ENCODE results near the gene PGAM5. TPM values are rescaled to one million over a fixed set of nuclear protein-coding genes. Genes with fewer than 3 reads are reported as not detected.
A peak's percentile ranks its signal among the peaks of the same experiment; 100 is the strongest.

The PGAM5 gene
- total and polyA plus RNA-seq, 9 of the 15 experiments (the other 6 are each of a cell fraction or from before 2014, with no cell fraction given), result 7.4 to 121 (median 69.5) TPM

DNA sequence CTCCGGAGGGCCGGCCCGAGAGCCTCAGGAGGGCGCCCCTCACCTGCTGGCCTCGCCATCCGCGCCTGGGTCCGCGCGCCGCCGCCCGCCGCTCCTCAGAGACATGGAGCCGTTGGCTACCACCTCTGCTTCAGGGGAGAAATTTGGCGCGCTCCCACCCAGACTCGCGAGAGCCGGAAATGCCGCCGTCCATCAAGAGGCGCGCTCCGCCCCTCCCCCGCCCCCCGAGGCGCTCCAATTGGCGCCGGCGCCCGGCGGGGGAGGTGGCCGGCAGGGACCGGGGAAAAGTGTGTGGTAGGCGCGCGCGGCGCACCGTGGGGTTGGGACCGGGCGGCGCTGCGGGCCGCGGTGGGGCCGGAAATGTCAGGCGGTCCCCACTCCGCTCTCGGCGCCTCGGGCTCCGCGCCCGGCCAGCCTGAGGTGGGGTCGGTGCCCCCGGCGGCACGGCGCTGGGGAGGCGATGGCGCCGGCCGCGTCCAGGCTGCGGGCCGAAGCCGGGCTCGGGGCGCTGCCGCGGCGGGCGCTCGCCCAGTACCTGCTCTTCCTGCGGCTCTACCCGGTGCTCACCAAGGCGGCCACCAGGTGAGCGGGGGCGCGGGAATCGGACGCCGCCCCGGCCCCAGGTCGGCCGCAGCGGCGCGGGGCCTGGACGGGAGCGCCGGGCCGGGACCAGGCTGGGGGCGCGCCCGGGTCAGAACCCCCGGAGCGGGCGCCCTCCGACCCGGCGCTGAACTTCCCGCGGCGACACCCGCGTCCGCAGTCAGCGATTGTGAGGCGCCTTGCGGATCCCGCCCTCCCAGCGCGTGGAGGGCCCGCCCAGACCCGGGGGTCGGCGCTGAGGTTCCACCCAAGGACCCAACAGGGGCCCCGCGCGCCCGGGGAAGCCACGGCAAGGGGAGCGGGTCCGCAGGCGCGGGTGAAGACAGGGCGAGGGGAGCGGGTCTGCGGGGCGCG is 23.2 kb upstream of the PGAM5 start, which contains the start of the genes POLE and PXMP2 (continued):
- TF ChIP-seq TEAD4 (IDR thresholded peaks at IDR 0.05; ENCODE audit: low read length) (0 out of 2 replicates have a peak, but pooled peaks have one; percentile 29), TEAD4 (CRISPR knock-in tag; IDR thresholded peaks at IDR 0.05; ENCODE audit: borderline replicate concordance) (no peak), KDM2B (CRISPR knock-in tag; IDR thresholded peaks at IDR 0.05) (0 out of 2 replicates have a peak, but pooled peaks have one; percentile 57), SRF (CRISPR knock-in tag; IDR thresholded peaks at IDR 0.05) (peak in 1 of 2 experiments; percentile 41; a peak in 1 of 4 replicates), PML (IDR thresholded peaks at IDR 0.05; ENCODE audit: low read length) (peak; percentile 23; the same call in 1 of the 2 replicates), E2F8 (IDR thresholded peaks at IDR 0.05; ENCODE audit: low read depth, partially characterized antibody) (peak; percentile 94), ZNF197 (CRISPR knock-in tag; IDR thresholded peaks at IDR 0.05; ENCODE audit: low read depth) (0 out of 2 replicates have a peak, but pooled peaks have one; percentile 59), HCFC1 (IDR thresholded peaks at IDR 0.05; ENCODE audit: low read depth, low read length) (peak; percentile 66), E2F1 (CRISPR knock-in tag; IDR thresholded peaks at IDR 0.05) (peak; percentile 97), RCOR1 (IDR thresholded peaks at IDR 0.05; ENCODE audit: borderline replicate concordance in 1 of 2, low read depth in 2 of 2, low read length in 2 of 2) (0 out of 4 replicates have a peak, but pooled peaks of 1 of the 2 experiments have one; percentile 34), STAT5B (CRISPR knock-in tag; IDR thresholded peaks at IDR 0.05) (no peak), PCBP2 (IDR thresholded peaks at IDR 0.05; ENCODE audit: low read depth, low read length, poor library complexity, severe bottlenecking) (no peak), CTBP1 (IDR thresholded peaks at IDR 0.05; ENCODE audit: borderline replicate concordance) (peak; percentile 99), FOXJ3 (CRISPR knock-in tag; IDR thresholded peaks at IDR 0.05) (no peak), ZKSCAN1 (IDR thresholded peaks at IDR 0.05; ENCODE audit: low read depth, low read length) (peak; percentile 76; the same call in 1 of the 2 replicates), BRCA1 (IDR thresholded peaks at IDR 0.05) (no peak), BRCA1 (CRISPR knock-in tag; IDR thresholded peaks at IDR 0.05) (no peak), ZNF253 (CRISPR knock-in tag; conservative IDR thresholded peaks at IDR 0.05) (no peak)
- TF ChIP-seq, protein P1, sequence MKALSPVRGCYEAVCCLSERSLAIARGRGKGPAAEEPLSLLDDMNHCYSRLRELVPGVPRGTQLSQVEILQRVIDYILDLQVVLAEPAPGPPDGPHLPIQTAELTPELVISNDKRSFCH (CRISPR knock-in tag; IDR thresholded peaks at IDR 0.05), result no peak
- TF ChIP-seq, protein P1 (tag; IDR thresholded peaks at IDR 0.05), result peak; percentile 65; the same call in 1 of the 2 replicates
- TF ChIP-seq, protein P2, sequence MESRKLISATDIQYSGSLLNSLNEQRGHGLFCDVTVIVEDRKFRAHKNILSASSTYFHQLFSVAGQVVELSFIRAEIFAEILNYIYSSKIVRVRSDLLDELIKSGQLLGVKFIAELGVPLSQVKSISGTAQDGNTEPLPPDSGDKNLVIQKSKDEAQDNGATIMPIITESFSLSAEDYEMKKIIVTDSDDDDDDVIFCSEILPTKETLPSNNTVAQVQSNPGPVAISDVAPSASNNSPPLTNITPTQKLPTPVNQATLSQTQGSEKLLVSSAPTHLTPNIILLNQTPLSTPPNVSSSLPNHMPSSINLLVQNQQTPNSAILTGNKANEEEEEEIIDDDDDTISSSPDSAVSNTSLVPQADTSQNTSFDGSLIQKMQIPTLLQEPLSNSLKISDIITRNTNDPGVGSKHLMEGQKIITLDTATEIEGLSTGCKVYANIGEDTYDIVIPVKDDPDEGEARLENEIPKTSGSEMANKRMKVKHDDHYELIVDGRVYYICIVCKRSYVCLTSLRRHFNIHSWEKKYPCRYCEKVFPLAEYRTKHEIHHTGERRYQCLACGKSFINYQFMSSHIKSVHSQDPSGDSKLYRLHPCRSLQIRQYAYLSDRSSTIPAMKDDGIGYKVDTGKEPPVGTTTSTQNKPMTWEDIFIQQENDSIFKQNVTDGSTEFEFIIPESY (CRISPR knock-in tag; IDR thresholded peaks at IDR 0.05), result peak; percentile 66; the same call in 1 of the 2 replicates
